HG03025 (cell line): ENCODE measurements around the gene SPINDOC.
"Not testable (repeated sequence)": the region's sequence is repeated elsewhere in the genome, so short reads cannot be mapped to it uniquely, and the experiment has no call there.

Experiments used
- ATAC-seq: cut with Tn5 transposase; IDR thresholded peaks from one replicate; pipeline ENCODE4 v1.9.1; 2021; ENCODE audit warnings: mild to moderate bottlenecking, moderate library complexity; ENCODE audit not compliant: unreplicated experiment, low FRiP score

SPINDOC gene

DNA sequence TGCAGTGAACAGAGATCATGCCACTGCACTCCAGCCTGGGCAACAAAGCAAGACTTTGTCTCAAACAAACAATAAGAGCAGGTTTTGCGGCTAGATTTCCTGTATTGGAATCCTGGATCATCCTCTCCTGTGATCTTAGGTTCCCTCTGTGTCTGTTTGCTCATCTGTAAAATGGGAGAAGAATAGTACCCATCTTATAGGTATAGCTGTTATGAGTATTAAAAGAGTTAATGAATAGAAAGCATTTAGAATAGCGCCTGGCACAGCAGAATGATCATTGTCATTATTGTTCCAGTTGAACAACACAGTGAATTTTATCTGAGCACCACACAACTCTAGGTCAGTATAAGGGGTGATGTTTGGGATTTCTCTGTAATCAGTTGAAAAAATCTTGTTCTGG is 36.4 kb downstream of the SPINDOC start:
- no peak for ATAC-seq

DNA sequence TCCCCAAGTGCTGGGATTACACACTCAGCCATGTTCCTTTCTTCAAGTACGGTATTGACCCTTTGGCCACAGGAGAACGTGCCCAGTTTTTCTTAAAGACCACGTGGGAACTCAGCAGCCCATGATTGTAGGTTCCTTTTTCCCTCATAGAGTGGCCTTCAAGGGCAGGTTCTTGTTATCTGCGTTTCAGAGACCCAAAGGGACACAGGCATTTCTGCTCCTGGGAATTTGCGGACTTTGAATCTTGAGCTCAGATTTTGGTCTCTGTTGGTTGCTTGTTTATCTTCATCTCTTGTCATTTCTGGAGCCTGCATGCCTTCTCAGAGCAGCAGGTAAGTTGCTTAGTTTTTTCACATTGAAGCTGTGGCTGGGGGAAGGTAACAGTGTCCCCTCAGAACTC is 37.7 kb downstream of the SPINDOC start:
- no peak for ATAC-seq

DNA sequence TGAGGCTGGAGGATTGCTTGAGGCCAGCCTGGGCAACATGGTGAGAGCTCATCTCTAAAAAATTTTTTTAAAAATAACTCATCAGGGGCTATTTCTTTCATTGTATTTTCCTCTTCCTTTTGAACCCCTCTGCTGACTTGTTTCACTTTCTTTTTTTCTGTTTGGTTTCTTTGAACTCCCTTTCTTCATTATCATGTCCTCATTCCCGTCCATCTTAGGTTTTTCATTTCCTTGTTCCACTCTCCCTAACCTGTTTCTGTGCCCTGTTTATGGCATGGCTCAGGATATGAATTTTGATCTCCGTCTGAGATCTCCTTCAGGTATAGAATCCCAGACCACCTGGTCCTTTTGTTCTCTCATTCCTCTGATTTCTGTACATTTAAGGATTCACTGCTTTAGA is 38.1 kb downstream of the SPINDOC start:
- no peak for ATAC-seq

DNA sequence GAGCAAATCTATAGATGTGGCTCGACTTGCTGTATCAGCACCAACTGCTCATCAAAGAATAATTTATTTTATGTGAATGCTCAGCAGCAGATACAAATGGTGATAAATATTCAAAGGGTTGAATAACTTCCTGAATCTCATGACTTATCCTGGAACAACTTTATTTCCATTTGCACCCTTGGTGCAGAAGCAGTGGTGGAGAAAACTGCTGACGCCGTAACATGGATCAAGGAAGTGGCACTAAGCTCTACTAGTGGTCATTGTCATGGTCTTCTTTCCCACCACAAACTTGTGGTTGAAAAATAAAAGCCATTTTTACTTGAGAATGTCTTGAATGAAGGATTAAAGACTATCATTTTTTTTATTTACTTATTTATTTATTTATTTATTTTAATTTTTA is 40.2 kb downstream of the SPINDOC start:
- no peak for ATAC-seq

DNA sequence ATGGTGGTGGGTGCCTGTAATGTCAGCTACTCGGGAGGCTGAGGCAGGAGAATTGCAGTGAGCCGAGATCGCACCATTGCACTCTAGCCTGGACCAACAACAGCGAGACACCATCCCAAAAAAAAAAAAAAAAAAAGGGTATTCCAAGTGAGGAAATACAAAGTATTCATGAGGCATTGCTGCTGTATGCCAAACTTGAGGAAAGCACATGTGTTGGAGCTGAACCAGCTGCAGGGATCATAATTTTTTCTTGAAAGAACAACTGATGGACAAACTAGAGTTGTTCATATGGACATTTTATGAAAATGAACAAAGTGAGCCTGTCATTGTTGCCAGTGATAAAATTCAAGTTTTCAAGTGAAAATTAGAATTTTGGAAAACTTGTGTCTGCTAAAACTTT is 41.4 kb downstream of the SPINDOC start:
- ATAC-seq, result no peak

DNA sequence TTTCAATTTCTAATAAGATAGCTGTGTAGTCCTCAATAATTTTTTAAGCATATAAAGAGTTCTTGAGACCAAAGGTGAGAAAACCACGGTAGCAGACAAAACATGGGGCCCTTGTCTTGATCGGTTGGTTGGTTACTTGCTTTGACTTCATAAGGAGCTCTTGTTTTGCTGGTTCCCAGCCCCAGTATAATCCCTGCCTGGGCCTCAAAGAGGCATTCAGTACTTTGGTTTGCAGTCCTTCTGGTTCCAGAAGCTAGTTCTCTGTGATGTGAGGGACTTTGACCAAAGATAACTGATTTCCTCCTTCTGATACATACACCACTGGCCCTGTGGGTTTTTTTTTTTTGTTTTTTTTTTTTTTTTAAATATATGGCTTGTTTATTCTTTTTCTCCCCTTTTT is 42.7 kb downstream of the SPINDOC start:
- no peak for ATAC-seq

DNA sequence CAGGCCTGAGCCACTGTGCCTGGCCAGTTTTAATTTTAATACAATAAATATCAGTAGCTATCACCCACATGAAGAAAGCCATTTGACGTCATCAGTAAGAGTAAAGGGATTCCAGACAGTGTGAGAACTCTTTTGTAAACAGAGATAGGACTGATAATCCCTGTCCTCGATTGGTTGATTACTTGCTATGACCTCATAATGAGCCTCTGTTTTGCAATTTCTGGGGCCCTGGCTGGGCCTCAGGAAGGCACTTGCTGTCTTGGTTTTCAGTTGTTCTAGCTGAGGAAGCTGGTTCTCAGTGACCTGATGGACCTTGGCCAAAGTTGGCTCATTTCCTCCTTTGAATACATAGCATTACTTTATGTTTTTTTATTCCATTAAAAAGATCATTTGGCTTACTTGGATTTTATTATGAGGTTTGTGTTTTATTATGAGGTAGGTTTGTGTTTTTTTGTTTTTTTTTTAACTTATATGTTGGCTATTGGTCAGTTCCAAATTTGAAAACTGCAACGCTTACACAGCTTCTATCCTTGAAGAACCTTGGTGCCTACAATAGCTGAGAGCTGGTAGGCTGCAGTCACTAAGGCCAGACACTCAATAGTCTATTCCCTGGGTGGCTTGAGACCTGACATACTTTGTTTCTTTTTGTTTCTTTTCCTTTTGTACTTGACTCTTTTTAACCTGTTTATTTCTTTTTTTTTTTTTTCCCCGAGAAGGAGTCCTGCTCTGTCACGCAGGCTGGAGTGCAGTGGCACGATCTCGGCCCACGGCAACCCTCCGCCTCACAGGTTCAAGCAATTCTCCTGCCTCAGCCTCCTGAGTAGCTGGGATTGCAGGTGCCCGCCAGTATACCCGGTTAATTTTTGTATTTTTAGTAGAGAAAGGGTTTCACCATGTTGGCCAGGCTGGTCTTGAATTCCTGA is 45.6 kb downstream of the SPINDOC start:
- ATAC-seq, result no peak

DNA sequence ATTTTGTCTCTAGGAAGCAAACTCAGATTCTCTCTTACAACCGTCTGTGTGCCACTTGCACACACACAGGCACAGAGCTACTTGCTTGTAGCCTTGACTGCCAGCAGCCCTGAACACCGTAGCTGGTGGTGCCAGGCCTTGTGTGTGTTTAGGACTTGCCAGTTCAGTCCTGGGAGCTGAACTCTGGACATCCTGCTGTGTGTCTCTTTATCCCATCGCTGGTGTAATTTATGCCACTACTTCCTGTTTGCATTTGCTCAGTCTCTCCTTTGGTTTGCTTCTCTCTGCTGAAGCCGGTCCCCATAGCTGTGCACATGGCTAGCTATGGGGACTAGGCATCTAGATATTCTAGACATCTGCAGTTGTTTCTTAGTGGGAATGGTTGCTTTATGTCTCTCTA is 49.7 kb downstream of the SPINDOC start:
- ATAC-seq, result no peak

DNA sequence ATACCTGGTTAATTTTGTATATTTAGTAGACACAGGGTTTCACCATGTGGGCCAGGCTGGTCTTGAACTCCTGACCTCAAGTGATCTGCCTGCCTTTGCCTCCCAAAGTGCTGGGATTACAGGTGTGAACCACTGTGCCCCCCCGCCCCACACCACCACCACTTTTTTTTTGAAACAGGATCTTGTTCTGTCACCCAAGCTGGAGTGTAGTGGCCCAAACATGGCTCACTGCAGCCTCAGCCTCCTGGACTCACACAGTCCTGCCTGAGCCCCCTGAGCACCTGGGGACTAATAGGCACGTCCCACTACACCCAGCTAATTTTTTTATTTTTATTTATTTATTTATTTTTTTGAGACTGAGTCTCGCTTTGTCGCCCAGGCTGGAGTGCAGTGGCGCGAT is 50.4 kb downstream of the SPINDOC start:
- not testable (repeated sequence) for ATAC-seq

DNA sequence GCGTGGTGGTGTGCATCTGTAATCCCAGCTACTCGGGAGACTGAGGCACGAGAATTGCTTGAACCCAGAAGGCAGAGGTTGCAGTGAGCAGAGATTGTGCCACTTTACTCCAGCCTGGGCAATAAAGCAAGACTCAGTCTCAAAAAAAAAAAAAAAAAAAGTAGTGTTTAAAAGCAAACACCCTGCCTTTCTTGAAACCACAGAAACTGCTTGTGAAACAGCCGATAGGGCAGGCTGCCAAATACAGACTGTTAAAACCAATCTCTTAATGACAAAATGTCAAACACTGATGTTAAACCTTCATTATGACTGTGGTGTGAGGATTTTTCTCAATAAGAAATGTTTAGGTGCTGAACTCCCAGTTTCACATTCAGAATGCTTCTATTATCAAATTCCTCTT is 53.0 kb downstream of the SPINDOC start:
- peak; percentile 54 for ATAC-seq

DNA sequence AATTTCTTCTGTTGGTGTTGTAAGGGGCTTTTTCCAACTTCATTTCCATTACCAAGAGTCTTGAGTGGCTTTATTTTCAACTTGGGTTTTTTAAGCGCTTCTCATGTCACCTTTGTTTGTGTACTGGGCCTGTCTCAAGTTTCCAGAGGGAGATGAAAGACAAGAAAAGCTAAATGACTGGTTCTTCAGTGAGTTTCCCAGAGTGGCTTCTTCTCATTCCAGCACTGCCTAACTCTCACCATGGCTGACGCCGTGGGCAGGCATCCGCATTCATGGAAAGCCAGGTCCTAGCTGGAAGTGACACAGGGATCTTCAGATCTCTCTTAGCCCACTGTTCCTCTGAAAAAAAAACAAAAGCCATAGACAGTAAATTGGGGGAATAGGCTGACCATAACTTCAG is 54.3 kb downstream of the SPINDOC start:
- ATAC-seq, result no peak

DNA sequence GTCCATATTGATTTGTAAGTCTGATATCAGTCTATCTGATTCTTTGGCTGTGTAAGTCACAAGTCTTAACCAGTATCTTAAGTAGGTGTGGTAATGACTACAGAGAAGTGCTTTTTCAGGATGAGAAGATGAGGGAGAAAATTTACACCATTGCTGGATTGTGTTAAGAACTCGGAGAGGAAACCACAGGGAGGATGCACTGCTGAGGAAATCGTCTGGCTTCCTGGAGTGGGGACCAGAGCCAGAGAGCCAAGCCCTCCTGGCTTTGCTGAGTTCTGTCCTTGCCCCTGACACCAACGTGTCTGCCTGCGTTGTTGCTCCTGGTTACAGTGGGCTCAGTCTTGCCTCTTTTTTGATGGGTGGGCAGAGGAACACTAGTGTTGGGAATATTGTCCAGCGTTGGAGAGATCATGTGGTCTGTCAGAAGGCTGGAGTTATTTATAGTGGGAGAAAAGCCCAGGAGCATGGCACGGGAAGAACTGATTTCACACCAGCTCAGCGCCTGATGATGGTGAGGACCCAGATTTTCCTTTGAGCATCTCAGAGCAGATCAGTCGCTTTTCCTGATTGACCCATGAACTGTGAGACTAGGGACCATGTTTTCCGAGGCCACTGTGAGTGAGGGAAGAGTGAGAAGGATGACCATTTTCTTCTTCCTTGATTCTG is 55.3 kb downstream of the SPINDOC start:
- no peak for ATAC-seq

DNA sequence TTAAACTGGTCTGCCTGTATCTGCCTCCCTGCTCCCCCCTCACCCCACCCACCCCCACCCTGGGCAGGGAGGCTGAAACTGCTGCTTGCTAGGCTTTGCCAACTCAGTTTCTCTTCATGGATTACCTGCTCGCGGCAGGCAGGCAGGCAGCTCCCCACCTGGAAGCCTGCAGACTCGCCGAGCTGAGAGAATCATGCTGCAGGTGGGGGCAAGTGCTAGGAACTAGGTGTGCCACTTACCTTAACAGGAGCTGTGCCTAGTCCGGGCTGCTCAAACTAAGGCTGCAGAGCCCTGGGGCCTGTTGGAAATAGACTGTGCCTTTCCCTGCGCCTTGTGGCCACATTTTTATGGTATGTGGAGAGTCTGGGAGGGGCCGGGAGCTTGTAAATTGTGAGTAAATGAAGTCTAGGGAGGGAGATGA is 55.9 kb downstream of the SPINDOC start:
- no peak for ATAC-seq

DNA sequence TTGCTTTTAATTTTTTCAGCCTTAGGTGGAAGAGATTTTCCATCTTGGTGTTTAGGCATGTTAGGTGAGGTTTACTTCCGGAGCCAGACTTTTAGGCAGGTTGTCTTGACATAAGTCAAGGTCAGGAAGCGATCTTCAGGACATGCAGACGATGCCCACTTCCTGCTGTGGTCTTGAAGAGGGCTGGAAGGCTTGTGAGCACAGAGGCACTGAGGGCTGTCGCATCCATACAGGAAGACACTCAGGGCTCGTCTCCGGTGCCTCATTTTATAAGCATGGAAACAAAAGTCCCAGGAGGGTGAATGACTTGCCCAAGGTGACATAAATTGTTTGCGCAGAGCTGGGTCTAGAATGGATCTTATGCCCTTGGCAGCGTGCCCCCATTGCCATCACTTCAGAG is 56.4 kb downstream of the SPINDOC start:
- ATAC-seq, result no peak

DNA sequence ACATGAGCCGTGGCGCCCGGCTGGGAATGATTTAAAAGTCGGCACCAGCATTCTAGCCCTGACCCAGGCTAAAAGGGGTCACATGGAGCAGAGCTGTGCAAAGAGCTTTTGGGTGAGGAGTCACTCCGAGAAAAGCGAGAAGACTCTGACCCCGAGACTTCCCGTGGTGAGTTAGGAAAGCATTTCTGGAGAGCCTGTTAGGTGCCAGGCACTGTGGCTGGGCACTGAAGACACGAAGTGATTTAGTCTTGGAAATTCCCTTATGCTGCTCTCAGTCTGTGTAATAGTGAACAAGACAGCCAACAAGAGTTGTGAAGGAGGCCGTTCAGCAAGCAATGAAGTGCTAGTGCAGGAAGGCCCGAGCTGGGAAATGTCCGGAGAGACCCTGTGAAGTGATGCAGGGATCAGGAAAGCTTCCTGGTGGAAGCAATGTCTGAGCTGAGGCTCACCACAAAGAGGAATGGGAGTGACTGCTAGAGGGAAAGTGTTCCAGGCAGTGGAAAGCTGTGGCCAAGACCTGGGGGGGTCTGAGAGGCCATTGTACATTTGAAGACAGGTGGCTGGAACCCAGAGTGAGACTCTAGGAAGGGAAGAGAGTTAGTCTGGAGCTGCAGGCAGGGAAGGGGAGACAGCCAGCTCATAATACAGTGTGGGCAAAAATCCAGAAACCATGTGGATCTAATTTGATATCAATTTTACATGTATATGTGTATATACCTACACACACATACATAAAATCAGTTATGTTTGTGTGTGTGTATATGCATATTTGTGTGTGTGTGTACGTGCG is 57.3 kb downstream of the SPINDOC start:
- no peak for ATAC-seq

DNA sequence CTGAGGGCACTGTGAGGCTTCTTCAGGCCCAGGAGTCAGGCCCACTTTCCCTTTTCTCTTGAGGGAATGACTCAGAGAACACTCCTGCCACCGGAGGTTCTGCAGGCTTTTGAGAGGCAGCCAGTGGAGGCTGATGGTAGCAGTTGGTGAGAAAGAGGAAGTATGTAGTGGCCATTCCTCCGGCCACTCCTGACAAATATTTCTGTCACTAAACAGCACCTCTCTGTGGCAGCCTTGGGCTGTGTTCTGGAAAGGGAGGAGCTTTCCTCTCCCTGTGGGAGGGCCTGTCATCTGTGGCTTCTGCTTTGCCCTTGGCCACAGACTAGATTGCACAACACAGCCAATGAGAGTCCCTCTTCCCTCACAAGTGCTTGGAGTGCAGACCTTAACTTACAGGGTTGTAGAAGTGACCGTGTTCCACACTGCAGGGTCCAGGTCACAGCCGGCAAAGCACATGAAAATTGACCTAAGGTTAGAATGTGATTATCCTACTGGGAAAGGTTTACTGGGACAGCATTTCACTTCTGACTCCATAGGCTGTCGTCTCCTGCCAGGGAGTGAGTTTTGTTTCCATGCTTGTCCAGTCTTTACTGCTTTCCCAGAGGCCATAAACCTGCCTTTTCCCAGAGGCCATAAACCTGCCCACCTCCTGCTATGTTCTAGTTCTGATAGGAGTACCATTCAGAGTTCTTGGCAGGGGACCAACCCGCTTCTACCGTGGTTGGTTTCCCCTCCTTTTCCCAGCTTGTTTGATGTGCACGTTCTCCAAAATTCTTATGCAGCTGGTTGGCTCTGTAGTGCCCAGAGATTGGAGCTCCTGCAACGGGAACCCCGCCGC is 58.9 kb downstream of the SPINDOC start:
- peak; percentile 74 for ATAC-seq

DNA sequence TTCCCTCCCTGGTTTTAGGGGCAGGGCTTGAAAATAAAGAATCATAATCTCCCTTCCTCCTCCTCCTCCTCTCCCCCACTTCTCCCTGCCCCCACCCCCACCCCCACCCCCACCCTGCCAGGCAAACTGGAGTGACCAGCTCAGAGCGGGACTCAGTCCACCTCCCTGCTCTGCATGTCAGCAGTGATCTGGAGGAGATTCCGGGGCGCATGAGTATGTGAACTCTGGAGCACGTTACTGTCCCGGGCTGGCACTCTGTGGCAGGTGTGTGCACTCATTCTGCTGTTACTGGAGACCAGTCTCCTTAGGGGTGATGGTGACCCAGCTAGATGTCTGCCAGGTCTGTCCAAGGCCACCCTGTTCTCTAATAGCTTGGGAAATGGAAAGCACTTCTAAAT is 59.5 kb downstream of the SPINDOC start:
- no peak for ATAC-seq

DNA sequence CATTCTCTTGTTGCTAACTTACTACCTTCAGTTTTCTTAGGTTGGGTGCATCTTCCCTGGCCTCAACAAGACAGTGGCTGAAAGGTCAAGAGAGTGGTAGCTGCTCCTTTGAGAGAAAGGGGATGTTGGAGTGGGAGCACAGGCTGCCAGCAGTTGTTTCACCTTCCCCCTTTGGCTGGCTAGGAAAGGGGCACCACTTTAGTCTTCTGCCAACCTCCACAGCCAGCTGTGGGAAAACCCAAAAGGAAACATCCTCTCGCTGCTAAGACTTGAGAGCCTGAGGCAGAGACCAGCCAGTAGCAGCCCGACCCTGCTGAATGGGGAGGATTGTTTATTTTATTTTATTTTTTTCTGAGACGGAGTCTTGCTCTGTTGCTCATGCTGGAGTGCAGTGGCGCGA is 60.1 kb downstream of the SPINDOC start:
- no peak for ATAC-seq

DNA sequence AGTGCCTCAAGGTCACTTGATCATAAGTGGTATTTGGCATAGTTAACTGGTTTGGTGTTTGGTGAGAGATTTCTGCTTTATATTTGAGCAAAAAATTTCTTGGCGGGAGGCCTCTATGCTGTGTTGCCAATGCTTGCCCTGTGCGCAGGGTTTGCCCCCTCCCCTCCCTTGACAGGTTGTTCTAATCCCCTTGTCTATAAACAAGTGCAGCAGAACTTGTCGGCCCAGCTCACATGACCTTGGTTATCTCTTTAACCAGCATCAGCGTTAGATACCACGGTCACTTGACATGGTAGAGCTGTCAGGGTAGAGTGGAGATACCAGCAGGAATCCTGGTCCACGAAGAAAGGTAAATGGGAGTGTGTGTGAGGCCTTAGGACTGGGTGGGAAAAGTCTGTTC is 61.3 kb downstream of the SPINDOC start:
- no peak for ATAC-seq

DNA sequence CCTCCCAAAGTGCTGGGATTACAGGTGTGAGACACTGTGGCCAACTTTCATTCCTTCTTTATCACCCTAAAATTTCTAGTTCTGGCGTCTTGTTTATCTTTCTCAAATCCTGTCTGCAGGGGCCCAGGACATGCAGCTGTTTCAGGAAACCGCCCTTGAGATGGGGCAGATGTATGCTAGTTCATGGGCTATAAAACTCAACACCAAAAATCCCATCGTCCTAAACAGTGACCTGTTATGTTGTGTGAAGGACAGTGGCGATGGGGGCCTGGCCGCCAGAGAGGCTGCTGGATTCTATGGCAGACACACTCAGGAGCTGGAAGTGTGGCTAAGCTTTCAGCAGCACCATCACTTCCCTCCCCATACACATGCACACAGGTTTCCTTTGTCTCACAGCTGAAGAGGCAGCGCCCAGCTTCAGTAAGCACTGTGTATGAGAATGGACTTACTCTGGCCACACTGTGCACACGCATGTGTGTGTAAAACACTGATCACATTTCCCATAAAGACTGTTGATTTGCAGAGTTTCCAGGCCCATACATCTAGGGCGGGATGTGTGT is 62.3 kb downstream of the SPINDOC start:
- ATAC-seq, result no peak
